OCI-LY7 (cell line): ENCODE measurements around the gene PIEZO2. TPM values are rescaled to one million over a fixed set of nuclear protein-coding genes. Genes with fewer than 3 reads are reported as not detected.
A peak's percentile ranks its signal among the peaks of the same experiment; 100 is the strongest.

Experiments
- BruUV-seq: library from RNA; stranded (reverse); fragments of 400-500 nt; replicated peaks from 2 replicates; lab custom pipeline; 2021; lab: Mats Ljungman, UMichigan
- CTCF ChIA-PET: fragments of 300-600 bp; sonication (Branson Sonifier 250); formaldehyde crosslinking; loops from one replicate; lab custom pipeline; 2022; ENCODE audit warnings: antibody characterized with exemption; ENCODE audit not compliant: unreplicated experiment; lab: Charles Lee
- POLR2A ChIA-PET: fragments of 300-600 bp; sonication (Branson Sonifier 250); formaldehyde crosslinking; loops from one replicate; lab custom pipeline; 2022; ENCODE audit warnings: antibody characterized with exemption; lab: Charles Lee
- DNase-seq: peaks from one replicate; pipeline ENCODE4 v3.0.0-alpha.2; 2015; ENCODE audit warnings: low spot score
- H2AFZ ChIP-seq: fragments of 200-600 bp; sonication (generic), shearing (Covaris generic); 2 replicates; pipeline ENCODE4 v1.6.1; 2014; ENCODE audit warnings: mild to moderate bottlenecking, antibody characterized with exemption, low read length, moderate library complexity
- H3K27ac ChIP-seq: fragments of 200-600 bp; sonication (generic); 2 replicates; pipeline ENCODE4 v1.5.1; 2014; ENCODE audit warnings: mixed run types, low read depth, mild to moderate bottlenecking, moderate library complexity, low read length, inconsistent platforms; ENCODE audit not compliant: poor library complexity, severe bottlenecking
- H3K36me3 ChIP-seq: fragments of 200-600 bp; sonication (generic); 2 replicates; pipeline ENCODE4 v1.6.1; 2014; ENCODE audit warnings: mild to moderate bottlenecking, antibody characterized with exemption, low read length, moderate library complexity, mixed read lengths; ENCODE audit not compliant: insufficient read depth
- H3K4me1 ChIP-seq: fragments of 200-600 bp; sonication (generic); 2 replicates; pipeline ENCODE4 v1.5.1; 2014; ENCODE audit warnings: mild to moderate bottlenecking, low read length; ENCODE audit not compliant: insufficient read depth, poor library complexity, severe bottlenecking
- H3K4me2 ChIP-seq: fragments of 200-600 bp; sonication (generic); 2 replicates; pipeline ENCODE4 v1.6.1; 2014; ENCODE audit warnings: mild to moderate bottlenecking, low read length
- H3K4me3 ChIP-seq: fragments of 200-600 bp; sonication (generic); 2 replicates; pipeline ENCODE4 v1.5.1; 2014; ENCODE audit warnings: mild to moderate bottlenecking, low read depth, low read length; ENCODE audit not compliant: poor library complexity, severe bottlenecking
- H3K79me2 ChIP-seq: fragments of 200-600 bp; sonication (generic); 2 replicates; pipeline ENCODE4 v1.6.1; 2016; ENCODE audit warnings: low read depth, mild to moderate bottlenecking, low read length, moderate library complexity, mixed read lengths; ENCODE audit not compliant: insufficient read depth
- H3K9me2 ChIP-seq: fragments of 200-600 bp; sonication (generic); 2 replicates; pipeline ENCODE4 v1.6.1; 2016; ENCODE audit warnings: mild to moderate bottlenecking, low read length, mixed read lengths; ENCODE audit not compliant: insufficient read depth
- H3K9me3 ChIP-seq: fragments of 200-600 bp; sonication (generic); 2 replicates; pipeline ENCODE4 v1.6.1; 2014; ENCODE audit warnings: mild to moderate bottlenecking, mixed run types, low read length, mixed read lengths
- H4K20me1 ChIP-seq: fragments of 200-600 bp; sonication (generic); 2 replicates; pipeline ENCODE4 v1.6.1; 2014; ENCODE audit warnings: mild to moderate bottlenecking, antibody characterized with exemption, low read length, moderate library complexity, mixed read lengths; ENCODE audit not compliant: insufficient read depth
- CTCF ChIP-seq: fragments of 200-600 bp; sonication (generic); conservative IDR thresholded peaks from 2 replicates; pipeline ENCODE4 v1.5.1; 2014; ENCODE audit warnings: mild to moderate bottlenecking, antibody characterized with exemption, low read length, moderate library complexity, mixed read lengths
- EZH2phosphoT487 ChIP-seq: fragments of 200-600 bp; sonication (generic); IDR thresholded peaks from 2 replicates; pipeline ENCODE4 v1.6.1; 2018; ENCODE audit warnings: low read depth, borderline replicate concordance, mild to moderate bottlenecking, mixed run types, antibody characterized with exemption, low read length, moderate library complexity, mixed read lengths
- intact Hi-C: fragments of 100-400 bp; cut with micrococcal nuclease; formaldehyde crosslinking; loops from one replicate; pipeline ENCODE4 v1.10.0; 2022; ENCODE audit not compliant: unreplicated experiment
- total RNA-seq, 2 experiments: library from RNA; depleted of rRNA in 1 of 2; stranded (reverse); fragments of >200 nt in 1 of 2; shearing (Covaris generic) in 1 of 2; gene quantifications; 2 replicates each; pipeline ENCODE4 v1.2.3, GENCODE V29; 2014 to 2022

PIEZO2 gene
- total RNA-seq, 2 experiments from 2014 or later: 0.95 to 3.3 TPM

DNA sequence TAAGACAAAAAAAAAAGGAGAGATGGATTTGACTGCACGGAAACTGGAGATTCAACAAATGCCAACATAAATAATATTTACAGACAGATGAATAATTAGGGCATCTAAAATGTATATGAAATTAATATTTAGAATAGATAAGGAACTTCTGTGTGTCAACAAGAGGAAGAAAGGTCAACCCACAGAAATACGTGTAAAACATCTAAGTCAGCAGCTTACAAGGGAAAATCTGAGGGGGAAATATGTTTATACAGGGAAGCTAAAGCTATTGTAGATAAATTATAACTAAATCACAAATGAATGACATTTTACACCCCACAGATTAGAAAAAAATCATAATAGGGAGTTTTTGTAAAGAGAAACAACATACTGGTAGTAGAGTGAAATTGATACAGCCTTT is 159.9 kb downstream of the PIEZO2 start:
- no peaks in the 10 kb centered on the region for H3K79me2 ChIP-seq
- ChIA-PET POLR2A (interaction anchor here (0.6 to 1.4 kb wide), 3 partner anchors 10 to 32 kb away, joined by 3 to 7 read pairs (median 3); no protein-coding TSS in a partner anchor), CTCF (no interaction called here)
- no peaks in the 10 kb centered on the region for H3K36me3 ChIP-seq
- no peaks in the 10 kb centered on the region for H3K9me2 ChIP-seq
- BruUV-seq: no TSS peak
- no peak overlapping the region for H3K4me3 ChIP-seq
- TF ChIP-seq EZH2phosphoT487 (no peak), CTCF (no peak)
- peaks cover 14% of the 10 kb centered on the region for H3K9me3 ChIP-seq
- intact Hi-C loops: no loop called here
- H2AFZ ChIP-seq: peak overlapping the region; percentile 30; the same call in 1 of the 2 replicates
- H4K20me1 ChIP-seq: no peaks in the 10 kb centered on the region
- DNase-seq: no peak
- no peak overlapping the region for H3K27ac ChIP-seq
- no peak overlapping the region for H3K4me2 ChIP-seq
- no peaks in the 10 kb centered on the region for H3K4me1 ChIP-seq

GRCh38 chr18:10985689-10986088 is 163.7 kb downstream of the PIEZO2 start:
- no peak for TF ChIP-seq EZH2phosphoT487
- no peak for TF ChIP-seq CTCF
- Histone ChIP-seq H3K4me3 (no peak overlapping the region), H3K36me3 (no peaks in the 10 kb centered on the region), H2AFZ (no peak overlapping the region), H3K4me2 (no peak overlapping the region), H3K4me1 (no peaks in the 10 kb centered on the region), H3K79me2 (no peaks in the 10 kb centered on the region), H4K20me1 (no peaks in the 10 kb centered on the region), H3K27ac (no peak overlapping the region), H3K9me2 (no peaks in the 10 kb centered on the region), H3K9me3 (peaks cover 18% of the 10 kb centered on the region)
- ChIA-PET CTCF (no interaction called here), POLR2A (no interaction called here)
- intact Hi-C loops: no loop called here
- DNase-seq: no peak
- no TSS peak for BruUV-seq

DNA sequence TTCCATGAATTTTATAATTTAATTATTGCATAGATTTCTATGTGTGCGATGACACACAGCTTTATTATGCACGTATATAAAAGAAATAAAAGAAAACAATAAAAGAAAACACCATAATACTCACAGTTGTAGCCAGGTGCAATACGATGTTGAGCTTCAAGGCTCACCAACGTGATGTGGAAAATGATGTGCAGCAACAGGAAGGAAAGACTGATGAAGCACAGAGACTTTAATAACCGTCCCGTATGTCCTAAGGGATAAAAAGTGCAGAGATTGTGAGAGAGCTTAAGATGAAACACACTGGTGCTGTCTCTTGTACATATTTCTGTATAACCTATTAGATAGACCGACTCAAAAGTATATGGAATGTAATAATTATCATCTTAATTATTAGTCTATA is 170.0 kb downstream of the PIEZO2 start:
- CTCF ChIA-PET: no interaction called here

More for the DNA sequence above, 170.0 kb downstream of the PIEZO2 start:
- no TSS peak for BruUV-seq
- H2AFZ ChIP-seq: no peak overlapping the region
- no peak for DNase-seq
- intact Hi-C loops: no loop called here
- H3K9me2 ChIP-seq: no peaks in the 10 kb centered on the region
- H3K4me1 ChIP-seq: no peaks in the 10 kb centered on the region
- no peaks in the 10 kb centered on the region for H3K79me2 ChIP-seq
- no peak overlapping the region for H3K27ac ChIP-seq
- no peak for TF ChIP-seq CTCF
- no peak for TF ChIP-seq EZH2phosphoT487
- no peaks in the 10 kb centered on the region for H3K36me3 ChIP-seq
- no peaks in the 10 kb centered on the region for H4K20me1 ChIP-seq
- POLR2A ChIA-PET: interaction anchor here (0.6 to 0.9 kb wide), 4 partner anchors 10 to 22 kb away, joined by 3 to 9 read pairs (median 3); no protein-coding TSS in a partner anchor
- H3K4me2 ChIP-seq: no peak overlapping the region
- peaks cover 4% of the 10 kb centered on the region for H3K9me3 ChIP-seq
- H3K4me3 ChIP-seq: no peak overlapping the region
